ENCODE measurements around the gene ALDH1A3.

Gene ALDH1A3

DNA sequence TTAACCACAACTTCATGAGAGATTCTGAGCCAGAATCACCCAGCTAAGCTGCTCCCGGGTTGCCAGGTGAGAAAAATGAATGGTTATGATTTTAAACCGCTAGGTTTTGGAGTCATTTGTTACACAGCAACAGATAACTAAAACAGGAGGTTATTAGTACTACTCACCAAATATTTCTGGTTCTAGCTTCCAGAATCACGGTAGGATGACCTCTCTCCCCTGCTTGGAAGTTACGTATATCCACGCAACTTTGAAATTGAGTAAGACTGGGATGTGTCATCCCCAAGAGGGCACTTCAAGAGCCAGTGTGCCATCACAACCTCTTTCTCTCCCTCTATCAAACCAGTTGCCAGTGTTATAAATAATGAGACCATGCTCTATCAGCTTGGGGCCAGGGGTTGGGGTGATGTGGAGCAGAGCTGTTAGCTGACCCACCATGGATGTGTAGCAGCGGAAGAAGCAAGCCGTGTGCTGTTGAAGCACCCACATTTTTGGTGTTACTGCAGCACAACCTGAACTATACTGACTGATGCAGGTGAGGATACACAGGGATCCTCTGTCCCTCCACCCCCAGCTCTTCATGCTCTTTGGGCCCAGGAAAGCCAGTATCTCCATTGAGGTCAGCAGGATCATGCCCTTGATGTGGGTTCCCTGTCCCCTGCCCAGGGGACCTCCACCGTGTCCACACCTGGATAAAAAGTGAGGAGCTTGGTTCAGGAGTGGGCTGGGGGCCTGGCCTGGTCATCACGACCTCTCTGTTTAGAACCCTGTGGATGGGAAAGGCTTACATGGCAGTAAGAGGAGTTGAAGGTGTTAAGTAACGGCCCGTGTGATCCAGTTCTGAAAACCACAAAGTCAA, 19.4 kb upstream of the ALDH1A3 start:
- DNase-seq, result no peak

DNA sequence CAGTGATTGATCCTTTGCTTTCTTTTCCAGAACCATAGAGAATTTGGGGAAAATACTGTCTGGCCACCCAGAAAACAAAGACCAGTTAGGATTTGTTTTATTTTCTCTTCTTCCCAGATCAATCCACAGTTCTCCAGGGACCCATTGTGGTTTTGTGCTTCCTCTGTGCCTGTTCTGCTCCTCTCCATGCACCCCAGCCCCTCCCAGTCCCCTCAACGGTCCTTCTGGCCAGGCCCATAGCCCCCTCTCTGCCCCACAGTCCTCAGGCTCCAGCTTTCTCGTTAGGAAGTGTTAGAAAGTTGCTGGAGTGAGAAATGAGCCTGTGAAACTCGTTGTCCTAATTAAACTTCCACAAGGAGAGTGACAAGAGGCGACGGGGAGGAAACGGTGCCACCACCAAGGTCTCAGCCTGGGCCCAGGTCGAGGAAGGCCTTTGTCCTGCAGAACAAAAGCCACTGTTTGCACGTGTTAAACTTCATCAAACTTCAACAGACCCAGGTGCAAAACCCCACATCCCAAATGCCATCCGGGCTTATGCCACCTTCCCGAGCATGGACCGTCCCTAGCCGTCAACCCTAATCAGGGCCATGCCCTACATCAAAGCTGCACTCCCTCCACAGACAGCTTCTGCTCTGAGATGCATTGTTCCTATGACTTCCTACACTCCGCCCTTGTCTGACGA, 18.7 kb upstream of the ALDH1A3 start:
- DNase-seq, result no peak

DNA sequence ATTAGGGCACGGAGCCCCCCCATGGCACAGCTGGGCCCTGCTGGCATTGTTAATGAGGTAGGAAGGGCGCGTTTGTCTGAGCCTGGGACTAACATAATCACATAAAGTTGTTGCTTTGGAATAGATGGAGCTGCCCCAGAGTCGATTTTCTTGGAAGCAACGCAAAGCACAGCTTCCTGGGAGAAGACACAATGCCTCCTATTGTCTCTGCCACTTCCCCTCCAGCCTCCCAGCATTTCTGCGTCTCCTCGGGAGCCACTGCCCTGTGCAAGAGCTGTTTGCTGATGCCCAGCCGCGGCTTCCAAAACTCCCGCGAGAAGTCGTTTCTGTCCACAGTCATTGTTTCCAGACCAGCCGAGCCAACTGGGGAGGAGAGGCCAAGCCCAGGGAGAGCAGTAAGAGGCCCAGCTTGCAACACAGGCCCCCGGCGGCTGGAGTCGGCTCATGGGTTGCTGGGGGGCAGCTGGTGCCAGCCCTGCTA, 18.1 kb upstream of the ALDH1A3 start:
- DNase-seq, result no peak

DNA sequence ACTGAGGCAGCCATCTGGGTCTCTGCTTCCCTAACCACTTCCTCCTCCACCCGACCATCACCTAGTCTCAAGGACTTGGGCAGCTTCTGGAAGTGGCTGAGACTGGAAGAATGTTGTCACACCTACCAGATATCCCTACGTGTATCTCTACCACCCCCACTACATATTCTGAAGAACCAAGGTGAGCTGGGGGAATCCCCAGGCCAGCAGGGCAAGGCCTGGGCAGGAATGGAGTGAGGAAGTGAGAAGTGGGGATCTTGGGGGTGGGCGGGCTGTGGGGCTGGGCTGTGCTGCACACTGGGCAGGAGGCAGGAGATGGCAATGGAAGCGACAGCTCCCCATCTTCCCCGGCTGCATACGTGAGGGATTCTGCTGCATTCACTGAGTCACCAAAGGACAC, 17.5 kb upstream of the ALDH1A3 start:
- DNase-seq, result no peak

DNA sequence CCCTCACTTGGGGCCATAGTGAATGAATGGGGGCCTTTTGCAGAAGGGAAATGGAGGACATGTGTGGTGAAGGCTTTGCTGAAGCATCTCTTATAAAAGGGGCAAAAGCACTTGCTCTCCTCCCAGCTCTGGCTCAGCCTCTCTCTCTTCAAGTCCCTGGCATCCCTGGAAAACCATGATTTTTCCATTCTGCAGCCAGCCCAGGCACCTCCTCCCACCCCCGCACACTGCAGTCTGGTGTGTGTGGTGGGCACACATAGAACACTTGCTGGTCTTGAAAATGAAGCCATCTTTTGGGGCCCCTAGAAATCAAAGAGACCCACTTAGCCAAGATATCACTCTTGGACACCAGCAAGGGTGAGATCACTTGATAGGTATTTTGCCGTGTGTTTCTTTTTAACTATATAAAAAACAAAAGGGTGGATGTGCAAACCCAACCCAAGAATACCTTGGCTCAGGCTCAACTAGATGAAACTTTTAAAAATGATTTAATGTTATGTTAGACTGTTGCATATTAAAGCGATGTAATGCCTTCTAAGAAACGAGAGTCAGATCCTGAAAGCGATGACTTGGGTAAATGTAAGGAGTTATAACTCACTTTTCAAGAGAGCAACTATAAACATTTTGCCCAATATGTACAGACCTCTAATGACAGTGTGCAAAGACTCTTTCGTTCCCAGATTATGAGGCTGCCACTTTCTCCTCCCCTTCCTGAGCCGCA, 16.4 kb upstream of the ALDH1A3 start:
- no peak for DNase-seq

DNA sequence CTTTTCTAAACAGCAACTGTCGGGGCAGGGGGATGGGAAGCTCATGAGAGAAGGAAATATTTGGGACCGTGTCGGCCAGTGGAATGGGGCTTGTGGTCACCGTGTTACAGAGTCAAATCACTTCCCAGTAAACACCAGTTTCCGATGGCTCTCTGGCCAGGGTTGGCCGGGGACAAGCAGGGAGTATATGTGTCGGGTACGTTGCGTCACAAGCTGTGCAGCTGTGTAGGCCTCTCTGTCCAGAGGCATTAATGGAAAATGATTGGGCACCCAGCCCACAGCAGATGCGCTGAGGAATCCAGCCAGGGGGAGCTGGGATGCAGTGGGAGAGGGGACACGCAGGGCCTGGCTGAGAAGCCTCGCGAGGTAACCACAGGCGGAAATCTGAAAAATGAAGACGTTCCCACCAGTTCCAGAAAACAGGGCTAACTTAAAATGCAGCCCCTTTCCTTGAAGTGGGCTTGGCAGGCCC, 15.8 kb upstream of the ALDH1A3 start:
- DNase-seq, result no peak

DNA sequence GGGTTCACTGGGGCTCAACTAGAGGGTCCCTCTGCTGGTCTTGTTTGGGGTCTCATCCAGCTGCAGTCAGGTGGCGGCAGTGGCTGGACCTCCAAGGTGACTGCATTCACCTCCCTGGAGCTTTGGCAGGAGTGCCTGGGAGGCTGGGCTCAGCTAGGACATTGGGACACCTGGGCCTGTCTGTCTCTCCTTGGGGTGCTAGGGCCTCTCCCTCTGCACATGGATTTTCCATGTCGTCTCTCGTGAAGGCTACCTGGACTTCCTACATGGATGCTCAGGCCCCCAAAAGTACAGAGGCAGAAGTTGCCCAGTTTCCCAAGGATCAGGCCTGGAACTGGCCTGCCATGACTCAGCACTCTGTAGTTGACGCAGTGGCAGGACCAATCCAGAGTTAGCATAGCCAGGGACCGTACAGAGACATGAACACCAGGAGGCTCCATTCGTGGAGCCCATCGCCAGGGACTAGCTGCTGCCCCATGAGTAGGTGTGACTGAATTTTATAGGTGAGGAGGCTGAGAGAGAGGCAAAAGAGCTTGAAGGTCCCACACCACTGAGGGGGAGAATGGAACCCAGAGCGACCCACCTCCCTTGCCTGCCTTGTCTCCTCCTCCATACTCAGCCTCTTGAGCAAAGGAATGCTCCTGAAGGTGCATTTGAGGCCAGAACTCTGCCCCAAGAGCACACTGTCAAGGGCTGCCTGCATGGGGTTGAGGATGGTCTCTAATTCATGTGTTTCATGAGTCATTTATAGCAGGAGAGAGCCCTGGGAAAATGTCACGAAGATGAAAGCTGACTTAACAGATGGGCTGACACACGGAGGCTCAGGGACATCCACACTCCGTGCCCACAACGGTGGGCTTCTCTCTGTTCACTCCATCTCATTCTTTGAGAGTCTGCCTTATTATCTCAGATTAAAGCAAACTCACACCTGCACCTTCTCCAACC, 13.0 kb upstream of the ALDH1A3 start:
- no peak for DNase-seq

DNA sequence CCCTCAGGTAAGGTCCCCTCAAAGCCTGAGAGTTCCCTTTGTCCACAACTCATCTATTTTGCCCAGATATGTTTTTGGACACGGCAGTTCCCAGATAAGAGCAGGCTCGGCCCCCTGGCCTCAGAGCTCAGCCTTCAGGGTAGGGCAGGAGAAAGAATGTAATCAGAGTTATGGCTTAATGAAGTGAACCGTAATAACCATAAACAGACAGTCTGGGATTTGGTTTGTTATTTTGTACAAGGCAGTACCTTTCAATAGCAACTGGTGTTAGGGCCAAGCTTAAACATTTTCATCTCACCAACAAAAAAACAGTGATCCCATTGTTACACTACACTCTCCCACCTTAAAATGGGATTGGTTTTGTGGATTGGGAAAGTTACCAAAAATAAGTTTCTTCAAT, 12.2 kb upstream of the ALDH1A3 start:
- DNase-seq, result no peak

DNA sequence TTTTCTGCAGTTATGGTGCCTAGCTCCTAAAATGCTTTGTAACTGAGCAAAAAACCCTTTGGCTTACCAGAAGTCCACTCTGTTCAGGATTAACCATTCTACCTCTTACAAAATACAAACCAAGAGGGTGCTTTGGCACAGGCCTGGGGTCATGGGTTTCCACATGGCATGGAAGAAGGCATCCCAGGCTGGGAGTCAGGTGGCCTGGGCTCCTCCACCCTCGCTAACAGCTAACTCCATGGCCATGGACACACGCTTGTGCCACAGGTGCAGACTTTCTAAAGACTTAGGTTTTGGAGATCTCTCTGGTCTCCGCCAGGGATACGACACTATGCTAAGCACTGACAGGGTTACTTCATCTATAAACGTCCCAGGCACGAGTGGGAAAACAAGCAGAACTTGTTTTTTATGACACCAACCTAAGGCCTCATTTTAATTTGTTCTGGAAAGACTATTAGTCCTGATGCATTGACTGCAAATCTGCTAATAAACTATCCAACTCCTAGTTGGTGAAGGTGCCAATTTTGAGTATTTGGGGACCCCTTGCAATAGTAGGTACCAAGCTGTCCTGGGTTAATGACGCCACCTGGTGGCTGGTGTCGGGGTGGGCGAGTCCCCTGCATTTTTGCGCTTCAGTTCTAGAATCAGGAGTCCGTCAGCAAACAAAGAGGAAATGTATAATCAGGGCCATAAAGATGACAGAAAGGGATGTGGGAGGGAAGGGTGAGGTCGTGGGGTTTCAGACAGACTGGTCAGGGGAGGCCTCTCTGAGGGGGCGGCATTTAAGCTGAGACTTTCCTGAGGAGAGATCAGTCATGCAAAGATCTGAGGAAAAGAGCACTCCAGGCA, 10.3 kb upstream of the ALDH1A3 start:
- no peak for DNase-seq

DNA sequence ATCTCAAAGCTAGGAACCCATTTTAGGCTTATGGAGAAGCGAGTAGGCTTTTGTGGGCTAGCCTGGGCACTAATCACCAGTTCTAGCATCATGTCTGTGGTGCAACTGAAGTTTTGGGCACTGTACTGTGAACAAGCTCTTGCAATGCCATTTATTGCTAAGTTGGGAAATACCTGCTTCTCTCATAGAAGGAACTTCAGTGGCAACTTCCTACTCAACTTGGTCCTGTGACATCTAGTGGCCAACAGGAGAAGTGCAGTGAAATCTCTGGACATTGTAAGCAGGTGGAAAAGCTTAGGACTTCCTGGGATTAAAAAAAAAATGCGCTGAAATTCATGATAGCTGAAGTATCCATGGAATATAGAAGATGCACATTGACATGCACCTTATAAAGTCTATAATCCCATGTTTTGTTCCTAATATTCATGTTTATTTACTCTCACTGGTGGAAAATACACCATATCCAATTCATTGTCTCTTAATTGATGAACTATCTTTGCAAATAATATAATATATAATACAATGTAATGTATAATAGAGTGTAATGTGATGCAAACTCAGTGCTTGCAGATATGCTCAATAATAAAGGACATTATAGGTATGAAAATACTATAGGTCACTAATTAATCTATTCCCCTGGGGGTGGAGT, 6.5 kb upstream of the ALDH1A3 start:
- DNase-seq, result peak in 1 of 2 donors; percentile 31

DNA sequence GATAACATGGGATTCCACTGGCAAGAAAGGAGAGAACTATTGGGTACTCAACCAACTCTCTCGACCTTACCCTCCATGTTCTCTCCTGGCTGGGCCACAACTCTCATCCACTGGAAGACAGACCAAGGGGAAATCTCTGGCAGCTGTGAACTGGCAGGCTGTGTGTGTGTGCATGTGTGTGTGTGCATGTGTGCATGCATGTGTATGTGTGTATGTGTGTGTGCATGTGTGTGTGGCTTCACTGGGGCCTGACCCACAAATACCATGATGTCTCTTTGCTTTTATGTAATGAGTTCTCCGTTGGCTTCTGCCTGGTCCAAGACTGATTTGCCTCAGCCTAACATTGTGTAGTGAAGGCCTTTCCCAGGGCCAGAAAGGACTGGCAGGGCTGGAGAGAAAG, 4.1 kb upstream of the ALDH1A3 start:
- no peak for DNase-seq

DNA sequence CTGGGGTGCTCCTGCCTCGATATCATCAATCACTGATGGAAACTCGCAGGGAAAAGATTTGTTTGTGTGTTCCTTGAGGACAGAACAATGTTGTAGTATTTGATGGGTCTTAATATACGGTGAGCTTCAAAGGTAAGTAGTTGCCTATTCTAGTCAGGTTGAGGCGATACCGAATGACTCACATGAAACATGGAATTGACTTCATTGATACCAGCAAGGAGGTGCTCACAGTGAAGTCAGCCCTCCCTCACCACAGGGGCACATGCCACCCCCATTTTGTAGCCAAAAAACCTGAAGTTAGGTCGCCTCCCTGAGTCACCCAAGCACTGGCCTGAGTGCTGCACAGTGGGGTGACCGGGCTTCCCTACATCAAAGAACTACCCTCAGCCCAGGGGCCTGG, 3.7 kb upstream of the ALDH1A3 start:
- no peak for DNase-seq

DNA sequence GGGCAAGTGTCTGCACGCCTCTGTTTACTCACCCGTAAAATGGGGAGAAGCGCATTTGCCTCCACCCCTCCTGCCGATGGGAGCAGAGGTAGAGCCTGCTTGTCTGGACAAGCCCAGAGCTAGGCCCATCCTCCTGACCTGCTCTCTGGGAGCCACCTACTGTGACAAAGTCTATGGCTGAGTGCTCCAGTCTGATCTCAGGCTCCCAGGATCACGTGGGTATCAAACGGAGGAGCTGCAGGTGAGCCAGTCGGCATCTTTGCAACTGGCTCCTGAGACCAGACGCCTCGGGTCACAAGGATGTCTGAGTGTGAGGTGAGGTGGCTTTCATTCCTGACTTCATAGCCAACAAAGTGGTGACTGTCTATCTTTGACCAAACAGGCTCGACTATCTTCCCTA, 2.1 kb upstream of the ALDH1A3 start:
- DNase-seq, result no peak

DNA sequence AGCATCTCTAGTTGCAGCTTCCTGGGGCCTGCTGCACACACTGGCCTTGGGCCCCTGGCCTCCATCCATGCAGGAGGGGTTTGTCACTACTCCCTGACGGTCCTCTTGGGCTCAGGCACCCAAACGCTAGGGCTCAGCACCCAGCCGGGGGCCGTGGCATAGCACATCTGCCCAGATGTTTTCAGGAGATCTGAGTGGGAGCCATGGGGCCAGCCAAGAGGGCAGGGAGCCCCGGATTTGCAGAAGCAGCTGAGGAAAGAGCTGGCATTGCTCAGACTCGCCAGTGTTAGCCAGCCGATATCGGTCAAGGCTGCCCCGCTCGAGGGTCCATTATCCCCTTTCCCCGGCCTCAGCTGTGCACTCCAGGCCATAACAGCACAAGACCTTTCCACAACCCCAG, 1.5 kb upstream of the ALDH1A3 start:
- DNase-seq, result no peak

DNA sequence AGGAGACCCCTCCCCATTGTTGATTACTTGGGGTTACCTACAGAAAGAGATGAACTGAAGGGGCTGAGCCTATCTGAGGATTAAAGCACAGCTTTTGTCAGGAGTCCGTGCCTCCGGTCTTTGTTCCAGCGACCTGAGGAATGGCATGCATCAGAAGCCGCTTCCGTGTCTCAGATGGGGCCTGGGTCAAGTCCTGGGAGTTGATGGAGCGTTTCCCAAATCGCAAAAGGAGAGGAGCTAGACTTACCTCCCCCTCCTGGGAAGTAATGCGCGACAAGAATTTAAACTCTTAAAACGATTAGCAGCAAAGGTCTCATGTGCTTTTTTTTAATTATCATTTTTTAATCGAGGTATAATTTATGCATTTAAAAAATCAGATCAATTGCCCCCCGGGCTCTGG, 983 bp upstream of the ALDH1A3 start:
- no peak for DNase-seq

DNA sequence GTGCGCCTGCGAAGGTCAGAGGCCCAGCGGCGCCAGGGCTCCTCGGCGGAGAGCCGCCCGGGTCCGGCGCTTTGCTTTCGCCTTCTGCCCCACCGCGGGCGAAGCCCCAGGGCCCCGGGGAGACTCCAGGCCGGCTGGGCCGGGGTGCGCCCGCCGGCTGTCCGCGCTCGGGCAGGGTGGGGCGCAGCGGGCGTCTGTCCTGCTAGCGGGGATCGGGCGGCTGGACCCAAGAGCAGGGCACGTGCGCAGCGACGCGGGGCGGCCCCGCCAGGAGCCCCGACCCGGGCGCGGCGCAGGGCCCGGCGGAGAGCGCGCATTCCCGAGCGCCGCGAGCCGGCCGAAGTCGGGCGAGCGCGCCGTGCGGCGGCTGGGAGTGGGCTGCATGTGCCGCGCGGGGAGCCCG, 569 bp upstream of the ALDH1A3 start:
- no peak for DNase-seq

DNA sequence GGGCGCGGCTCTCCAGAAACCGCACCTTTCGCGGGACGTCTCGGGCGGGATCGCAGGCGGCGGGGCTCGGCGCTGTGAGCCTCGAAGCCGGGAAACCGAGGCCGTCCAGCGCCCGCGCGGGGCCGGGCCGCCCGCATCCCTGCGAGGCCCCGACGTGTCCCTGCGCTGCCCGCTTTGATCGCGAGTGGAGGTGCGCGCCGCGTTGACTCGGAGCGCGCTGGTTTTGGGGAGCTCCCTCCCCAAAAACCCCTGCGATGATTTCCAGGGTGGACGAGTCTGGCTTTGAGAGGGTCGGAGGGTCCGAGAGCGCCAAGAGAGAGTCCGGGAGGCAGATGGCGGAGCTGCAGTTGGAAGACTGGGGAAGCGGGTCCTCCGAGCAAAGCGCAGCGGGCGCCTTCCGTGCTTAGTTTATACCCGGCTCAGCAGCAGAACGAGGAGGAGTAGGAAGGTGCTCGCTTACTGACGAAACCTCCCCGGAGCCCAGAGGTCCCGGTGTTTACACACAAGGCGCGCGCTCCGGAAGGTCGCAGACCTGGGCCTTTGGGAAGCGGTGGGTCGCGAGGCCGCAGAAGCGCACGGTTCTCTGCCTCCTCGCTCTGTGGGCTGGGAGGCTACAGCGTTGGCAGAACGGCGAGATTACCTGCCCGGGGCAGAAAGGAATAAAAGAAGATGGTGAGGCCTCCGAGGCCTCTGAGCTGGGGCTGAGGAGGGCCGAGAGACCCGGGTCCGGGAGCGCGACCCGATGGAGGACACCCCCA, 687 bp downstream of the ALDH1A3 start:
- DNase-seq, result no peak

DNA sequence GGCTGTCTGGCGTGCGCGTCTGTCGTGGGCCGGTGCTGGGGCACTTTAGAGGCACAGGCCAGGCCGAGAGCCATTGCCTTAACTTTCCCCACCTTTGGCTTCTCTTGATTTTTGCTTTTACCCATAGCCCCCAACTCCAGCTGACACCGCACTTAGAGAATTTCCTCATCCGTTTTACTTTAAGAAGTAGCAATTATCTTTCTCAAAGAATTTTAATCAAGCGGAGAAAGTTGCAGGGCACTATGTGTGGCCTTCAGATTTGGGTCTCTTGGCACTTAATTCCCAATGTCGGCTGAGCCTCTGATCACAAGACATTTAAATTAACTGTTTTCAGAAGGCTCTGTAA, 1.2 kb downstream of the ALDH1A3 start:
- DNase-seq, result no peak

DNA sequence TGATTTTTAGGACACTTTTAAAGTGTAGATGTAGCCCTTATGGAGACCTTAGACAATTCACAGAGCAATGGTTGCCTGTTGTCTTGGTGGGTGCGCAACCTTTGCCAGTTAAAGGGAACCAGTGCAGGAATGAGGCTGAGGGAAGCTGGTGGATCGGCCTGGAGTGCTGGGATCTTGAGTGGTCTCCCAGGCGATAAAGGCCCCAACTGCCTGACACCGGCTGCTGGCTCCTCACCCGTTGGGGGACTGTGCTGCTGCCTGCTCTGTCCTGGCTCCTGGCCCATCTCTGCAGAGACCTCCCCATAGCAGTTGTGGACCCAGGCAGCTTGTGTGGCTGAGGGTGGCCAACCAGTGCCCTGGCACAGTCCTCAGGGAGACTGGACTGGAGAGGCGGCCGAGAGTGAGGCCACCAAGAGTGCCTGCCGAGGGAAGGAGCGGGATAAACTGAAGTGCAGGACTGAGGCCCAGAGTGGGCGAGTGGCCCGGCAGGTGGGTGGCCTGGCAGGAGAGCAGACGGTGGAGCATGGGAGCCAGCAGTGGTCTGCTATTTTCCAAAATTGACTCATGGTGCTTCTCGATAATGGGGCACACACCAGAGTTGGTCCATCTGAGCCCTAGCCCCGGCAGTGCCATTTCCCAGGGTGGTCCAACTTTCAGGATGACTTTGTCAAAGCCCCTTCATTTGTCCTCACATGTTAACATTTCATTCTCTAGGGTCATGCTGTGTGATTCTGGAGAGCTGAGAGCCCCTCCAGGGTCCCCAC, 2.1 kb downstream of the ALDH1A3 start:
- no peak for DNase-seq

Measured in bone marrow (tissue), 2 donors.